CD1c-positive myeloid dendritic cell (primary cell): ENCODE results near the gene TSHB.
A peak's percentile ranks its signal among the peaks of the same experiment; 100 is the strongest.

Source experiments
- DNase-seq: peaks from one replicate; pipeline ENCODE4 v3.0.0-alpha.2; 2016; ENCODE audit errors: extremely low spot score

TSHB gene

DNA sequence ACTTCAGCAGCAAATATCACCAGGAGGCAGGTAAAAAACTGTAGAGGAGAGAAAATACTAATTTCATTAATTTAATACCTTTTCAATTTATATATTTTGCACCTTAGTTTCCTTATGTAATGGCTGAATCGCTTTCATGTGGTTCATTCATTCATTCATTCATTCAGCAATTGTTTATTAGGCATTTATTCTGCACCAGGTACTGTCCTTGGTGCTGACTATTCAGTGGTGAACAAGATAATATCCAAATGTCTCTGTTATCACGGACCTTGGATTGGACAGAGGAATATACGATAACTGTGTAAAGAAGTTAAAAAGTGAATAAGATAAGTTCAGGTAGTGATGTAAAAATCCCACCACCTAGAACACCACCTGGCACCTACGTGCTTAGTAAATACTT is 30.9 kb downstream of the TSHB start:
- DNase-seq = no peak

- peak; percentile 66 for DNase-seq
These were observed 32.9 kb downstream of the TSHB start for GRCh38 chr1:115062542-115063004.

DNA sequence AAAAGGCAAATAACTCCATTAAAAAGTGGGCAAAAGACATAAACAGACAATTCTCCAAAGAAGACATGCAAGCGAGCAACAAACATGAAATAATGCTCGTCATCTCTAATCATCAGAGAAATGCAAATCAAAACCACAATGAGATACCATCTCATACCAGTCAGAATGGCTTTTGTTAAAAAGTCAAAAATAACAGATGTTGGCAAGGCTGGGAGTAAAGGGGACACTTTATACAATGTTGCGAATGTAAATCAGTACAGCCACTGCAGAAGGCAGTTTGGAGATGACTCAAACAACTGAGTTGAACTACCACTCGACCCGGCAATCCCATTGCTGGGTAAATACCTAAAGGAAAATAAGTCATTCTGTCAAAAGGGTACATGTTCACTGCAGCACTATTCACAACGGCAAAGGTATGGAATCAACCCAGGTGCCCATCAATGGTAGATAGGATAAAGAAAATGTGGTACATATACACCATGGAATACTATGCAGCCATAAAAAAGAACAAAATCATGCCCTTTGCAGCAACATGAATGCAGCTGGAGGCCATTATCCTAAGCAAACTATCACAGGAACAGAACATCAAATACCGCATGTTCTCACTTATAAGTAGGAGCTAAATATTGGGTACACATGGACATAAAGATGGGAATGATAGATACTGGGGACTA is 33.7 kb downstream of the TSHB start:
- DNase-seq = peak; percentile 11

- no peak for DNase-seq
These were observed 34.8 kb downstream of the TSHB start for GRCh38 chr1:115064461-115064860.

DNA sequence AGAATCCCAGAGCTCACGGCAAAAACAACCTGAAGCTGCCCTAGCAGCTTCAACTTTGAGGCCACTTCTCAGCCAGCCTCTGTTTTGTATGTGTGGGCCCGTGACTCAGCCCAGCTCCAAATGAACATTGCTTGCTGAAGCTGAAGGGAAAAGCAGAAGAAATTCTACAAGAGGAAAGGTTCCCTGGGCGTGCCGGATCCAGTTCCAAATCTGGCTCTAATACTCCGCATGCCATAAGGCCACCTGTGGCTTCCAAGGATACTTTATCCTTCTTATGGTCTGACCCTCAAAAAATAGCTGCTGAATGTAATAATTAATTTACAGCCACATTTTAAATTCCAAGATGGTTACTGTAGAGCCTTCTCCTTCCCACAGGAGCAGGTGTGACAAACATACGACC is 35.4 kb downstream of the TSHB start:
- DNase-seq = no peak

- no peak for DNase-seq
These were observed 37.7 kb downstream of the TSHB start for GRCh38 chr1:115067161-115067859.

DNA sequence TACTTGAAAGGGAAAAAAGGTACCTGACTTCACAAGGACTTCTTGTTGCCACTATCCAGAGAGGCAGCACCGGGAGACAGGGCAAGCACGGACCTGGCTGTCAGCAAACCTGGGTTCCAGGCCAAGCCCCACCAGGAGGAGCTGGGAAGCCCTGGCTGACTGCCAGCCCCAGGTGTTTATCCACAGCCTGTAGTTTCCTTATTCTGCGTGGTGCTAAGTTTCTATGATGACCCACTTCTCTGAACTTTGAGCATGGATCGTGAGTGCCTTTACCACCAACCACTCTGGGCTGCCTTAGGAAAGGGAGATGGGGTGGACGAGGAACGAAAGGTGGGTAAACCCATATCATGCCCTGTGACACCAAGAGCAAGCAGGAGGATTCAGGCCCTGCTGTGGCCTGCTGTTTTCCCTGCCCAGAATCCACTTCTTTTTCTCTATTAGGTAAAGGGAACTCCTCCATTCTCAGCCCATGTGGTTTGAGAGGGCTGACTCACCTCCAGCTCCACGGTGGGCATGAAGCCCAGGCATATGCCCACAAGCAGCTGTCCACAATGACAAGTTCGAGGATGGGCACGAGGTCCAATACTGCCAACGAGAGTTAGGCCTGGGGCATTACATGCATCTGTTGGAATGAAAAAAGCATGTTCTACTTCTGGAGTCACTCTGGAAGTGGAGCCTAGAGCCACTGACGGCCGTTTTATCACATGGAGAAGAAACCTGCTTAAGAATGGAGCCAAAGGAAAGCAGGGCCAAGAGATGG is 39.4 kb downstream of the TSHB start:
- DNase-seq = no peak

GRCh38 chr1:115069659-115070308 is 40.2 kb downstream of the TSHB start:
- DNase-seq = no peak

DNA sequence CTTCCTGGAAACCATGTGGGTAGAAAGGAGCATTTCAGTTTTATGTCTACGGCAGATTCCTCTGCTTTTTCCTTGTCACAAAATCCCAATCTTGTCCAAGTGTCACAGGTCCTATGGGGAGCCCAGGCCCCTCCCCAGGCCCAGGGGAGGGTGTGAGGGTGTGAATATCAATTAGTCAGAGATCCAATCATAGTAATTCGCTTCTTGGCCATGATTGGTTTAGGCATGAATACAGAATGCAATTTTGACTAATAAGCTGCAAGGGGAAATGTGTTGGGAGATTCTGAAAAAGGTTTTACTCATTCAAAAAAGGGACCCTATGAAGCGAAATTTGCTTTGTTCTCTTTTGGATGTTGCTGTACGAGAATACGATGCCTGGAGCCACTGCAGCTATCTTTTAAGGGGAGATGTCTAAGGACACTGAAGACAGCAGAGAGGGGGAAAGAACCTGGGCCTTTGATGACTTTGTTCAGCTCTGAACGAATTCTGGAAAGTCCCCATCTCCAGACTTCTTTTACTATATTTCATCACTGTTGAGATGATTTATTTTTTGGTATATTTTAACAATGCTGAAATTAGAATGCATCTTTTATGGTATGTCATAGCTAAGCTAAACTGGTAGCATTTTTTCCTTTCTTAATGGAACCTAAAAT is 41.5 kb downstream of the TSHB start:
- no peak for DNase-seq

DNA sequence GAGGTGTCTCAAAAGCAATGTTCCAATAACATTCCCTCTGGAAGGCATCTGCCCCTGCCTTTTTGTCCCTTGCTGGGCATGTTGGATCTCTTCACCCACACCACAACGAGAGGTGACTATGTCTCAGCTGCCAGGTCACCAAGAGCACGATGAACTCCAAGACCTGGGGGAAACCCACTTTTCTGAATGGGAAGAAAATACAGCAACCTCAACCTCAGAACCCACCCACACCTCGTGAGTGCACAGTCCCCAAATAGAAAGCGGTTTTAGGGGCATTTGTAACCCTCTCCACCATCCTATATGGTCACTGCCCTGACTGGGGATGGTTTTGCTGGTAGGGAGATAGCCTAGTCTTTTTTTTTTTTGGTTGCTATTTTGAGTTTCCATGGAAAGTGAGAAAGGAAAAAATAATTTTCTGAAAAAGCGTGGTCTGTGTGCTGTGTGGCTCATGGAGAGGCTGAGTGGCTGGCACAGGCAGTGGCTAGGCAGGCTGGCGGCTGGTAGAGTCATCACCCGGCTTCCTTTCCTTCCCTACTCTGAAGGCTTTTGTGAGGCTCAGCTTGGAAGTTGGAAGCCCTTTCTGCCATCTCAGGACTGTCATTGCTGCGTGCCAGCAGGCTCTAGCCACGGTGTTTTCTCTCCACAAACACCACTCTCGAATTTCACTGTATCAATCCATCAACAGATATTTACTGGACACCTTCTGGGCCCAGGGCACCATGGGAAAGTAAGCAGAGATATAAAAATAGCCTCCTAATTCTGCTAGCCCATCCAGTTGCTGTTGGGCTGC is 43.9 kb downstream of the TSHB start:
- no peak for DNase-seq

DNA sequence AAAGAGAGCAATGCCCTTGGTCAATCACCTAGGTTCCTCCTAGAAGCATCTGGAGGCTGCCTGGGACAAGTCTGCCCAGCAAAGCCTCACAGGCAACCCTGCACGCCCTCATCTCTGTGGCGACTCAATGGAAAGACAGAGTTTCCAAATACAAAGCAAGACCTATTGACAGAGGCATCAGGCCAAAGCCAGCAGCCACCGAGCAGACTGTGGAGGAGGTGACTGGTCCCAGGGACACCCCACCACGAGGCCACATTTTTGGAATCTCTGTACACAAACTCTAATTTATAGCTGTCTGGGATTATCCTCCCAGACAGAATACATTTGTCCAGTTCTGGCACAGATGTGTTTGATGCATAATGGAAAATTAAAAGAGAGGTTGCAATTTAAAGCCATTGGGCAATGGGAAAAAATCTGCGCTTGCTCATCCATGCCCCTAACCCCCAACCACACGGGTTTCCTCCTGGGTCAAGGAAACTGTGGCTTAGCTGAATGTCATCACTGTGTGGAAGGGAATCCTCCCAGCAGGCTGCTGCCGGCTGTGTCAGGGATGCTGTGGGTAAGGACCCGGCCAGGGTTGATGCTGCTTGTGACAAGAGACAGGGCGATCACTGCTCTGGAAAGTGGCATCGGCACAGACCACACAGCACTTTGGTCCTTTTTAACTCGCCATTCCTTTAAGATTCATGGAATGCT is 45.4 kb downstream of the TSHB start:
- DNase-seq = no peak

DNA sequence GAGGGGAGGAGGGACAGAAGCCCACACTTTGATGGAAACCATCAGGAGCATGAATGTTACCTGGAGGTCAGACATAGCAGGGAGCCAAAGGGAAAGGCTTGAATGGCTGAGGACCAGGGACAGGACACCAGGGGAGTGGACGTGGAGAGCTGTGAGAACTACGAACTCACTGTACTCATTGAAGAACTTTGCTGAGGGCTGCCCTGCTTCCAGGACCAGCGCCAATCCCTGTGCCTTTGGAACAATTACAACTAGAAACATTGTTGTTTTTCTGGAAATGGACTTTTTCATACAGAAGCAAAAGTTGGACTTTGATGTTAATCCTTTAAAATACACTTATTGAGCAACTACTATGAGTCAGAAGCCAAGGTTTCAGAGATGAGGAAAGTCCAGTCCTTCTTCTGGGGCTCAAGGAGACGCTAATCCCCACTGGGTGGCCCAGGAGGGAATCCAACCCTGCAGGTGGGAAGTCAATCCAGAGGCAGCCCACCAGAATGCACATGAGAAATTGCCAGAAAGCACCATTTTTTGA is 46.8 kb downstream of the TSHB start:
- DNase-seq = no peak

DNA sequence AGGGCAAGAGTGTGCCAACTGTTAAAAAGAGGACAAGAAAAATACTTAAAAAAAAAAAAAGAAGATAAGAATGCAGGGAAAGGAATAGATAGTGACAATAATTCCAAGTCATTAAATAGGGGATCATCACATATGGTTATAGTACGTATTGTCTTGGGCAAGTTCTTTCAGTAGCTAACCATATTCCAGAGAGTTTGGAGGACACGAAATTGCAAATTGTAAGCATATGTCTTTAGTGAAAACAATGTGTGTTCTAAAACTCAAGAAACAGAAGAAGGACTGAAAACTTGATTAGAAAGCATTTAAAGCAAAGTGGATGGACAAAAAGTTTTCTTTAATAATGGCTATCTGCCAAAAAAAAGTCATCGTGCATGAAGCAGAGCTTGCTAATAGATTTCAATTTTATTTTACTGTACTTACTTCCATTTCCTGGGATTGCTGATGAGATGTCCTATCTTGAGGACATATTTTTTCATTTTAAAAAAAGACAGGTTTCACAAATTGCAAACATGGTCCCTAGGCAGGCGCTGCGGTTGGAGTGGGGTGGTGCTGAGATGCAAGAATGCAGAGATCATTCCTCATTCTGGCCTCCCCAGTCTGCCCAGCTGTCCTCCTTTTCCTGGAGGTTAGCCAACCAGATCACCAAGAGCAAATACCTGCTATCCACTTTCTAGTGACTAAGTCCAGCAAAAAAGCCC is 47.8 kb downstream of the TSHB start:
- no peak for DNase-seq

DNA sequence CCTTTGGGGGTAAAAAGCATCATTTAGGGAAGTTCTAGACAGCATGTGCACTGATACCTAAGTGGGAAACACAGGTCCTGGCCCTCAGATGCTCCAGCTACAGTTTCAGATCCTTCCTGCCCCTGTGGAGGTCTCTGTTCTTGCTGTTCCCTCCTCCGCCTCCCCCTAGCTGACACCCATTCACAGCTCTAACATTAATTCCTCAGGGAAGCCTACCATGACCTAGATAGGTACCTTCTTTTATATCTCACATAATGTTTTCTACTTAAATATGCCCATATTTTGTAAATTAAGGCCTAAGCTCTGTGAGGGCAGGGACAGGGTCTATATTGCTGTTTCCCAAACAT is 48.3 kb downstream of the TSHB start:
- DNase-seq = no peak

- no peak for DNase-seq
These were observed 49.1 kb downstream of the TSHB start for GRCh38 chr1:115078708-115079107.

DNA sequence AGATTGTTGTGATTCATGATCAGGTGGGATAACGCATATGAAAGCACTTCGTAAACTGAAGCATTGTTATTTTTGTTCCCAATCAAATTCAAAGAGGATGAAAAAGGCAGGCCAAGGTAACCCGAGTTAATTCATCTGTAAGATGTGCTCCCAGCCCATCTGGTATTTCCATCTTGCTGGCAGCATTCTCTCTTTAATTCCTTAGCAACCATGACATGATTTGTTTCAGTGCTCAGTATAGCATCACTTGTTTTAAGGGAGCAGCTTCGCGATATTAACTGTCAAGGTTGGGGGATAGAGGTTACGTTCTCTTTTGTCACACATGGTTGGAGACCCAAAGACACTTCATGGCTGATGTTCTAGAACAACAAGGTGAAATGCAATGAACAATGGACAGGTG is 53.3 kb downstream of the TSHB start:
- no peak for DNase-seq
